ENCODE data around the gene CHD3.
A peak's percentile ranks its signal among the peaks of the same experiment; 100 is the strongest.

The CHD3 gene

DNA sequence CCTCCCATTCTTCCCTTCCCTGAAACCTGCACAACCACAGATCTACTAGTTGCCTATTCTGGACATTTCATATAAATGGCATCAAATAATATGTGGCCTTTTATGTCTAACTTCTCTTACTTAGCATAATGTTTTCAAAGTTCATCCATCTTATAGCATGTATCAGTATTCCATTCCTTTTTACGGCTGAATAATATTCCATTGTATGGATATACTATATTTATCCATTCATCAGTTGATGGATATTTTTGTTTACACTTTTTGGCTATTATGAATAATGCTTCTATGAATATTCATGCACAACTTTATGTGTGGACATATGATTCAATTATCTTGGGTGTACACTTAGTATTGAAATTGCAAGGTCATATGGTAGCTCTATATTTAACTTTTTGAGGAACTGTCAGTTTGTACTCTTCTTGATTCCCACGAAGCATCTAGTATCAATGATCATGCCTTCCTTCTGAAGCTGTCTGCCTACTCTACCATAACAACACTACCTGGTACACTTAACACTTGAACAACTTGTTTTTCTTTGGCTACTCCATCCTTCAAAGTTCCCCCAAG, 12.7 kb upstream of the CHD3 start:
- FAIRE-seq, result no peak

DNA sequence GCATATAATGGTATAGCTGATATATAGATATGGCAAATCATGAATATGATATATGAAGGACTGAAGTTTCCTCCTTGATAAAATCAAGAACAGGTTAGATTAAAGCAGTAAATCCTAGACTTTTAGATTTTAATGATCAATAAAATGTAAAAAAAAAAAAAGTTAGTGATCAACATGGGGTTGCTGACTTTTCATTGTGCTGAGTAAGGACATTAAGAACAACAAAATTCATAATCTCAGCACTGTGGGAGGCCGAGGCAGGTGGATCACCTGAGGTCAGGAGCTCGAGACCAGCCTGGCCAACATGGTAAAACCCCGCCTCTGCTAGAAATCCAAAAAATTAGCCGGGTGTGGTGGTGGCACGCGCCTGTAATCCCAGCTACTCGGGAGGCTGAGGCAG, 10.4 kb upstream of the CHD3 start:
- FAIRE-seq, result peak; percentile 45

DNA sequence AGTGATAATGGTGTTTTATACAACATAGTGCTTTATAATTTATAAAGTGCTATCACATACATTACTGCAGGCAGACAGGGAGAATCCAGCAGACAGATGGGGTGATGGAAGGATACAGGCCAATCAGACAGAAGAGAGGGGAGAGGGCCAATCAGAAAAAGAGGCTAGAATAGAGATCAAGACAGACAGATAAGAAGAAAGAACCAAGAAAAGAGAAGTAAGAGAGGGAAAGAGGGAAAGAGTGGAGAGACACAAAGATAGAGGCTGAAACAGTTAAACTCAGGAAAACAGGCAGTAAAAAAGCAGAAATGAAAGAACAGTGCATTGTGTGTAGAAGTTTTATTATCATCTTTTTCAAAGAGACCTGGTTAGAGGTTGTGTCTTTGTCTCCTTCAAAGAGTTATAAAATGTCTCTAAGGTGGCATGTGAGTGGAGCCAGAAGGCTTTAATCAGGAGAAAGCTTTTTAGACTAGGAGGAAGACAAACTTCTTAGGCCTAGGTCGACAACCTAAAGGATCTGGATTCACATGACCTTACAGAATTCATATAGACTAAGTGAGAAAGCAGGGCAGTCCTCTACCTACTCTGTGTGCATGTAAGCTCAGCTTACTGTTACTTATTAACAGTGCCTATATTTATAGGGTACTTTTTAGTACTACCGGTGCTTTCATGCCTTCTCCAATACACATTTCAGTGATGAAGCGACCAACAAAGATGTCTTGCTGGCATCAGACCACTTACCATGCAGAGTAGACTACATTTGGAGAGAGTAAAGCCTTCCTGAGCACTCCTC, 8.3 kb upstream of the CHD3 start:
- no peak for FAIRE-seq

DNA sequence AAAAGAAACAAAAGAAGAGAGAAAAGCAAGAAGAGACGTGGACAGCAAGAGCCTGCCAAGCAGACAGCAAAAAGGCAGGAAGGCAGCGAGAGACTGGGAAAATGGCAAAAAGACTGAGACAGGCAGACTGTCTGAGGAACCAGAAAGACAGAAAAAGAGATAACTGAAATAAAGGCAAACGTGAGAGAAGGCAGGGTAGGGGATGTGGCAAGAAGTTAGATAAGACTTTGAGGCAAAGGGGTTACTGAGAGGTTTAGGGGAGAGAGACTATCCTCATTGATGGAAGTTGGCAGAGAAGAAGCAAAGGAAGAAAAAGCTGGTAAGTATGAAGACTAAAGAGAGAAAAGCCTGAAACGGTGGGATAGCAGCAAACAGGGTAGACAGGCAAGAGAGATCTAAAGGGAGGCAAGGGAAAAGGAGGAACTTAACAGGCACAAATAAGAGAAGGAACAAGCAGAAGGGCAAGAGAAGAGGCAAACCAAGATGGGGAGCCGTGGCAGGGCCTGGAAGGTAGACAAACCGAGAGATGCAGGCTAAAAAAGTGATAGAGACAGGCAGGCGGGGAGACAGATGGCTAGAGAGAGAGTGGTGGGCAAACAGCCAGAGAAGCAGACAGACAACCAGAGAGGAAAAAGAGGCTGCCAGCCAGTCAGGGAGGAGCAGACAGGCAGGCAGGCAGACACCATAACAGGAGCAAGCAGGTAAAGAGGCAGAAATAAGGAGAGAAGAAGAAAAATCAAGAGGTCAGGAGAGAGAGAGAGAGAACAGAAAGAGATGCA, 7.1 kb upstream of the CHD3 start:
- FAIRE-seq, result no peak

DNA sequence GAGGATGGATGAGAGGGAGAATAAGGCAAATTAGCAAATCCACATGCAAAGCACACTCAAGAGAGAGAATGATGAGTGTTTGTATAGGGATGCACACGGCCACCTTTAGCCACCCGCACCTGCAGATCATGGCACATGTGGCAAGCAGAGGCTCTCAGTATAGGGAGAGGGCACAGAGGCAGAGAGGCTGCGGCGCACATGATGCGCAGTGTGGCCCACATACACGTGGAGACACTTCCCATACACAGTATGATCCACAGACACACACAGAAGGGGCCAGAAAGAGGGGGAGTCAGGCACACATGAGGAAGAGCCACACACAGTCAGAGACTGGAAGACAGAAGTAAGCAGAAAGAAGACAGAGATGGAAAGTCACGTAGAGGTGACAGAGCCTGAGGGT, 6.5 kb upstream of the CHD3 start:
- no peak for FAIRE-seq

DNA sequence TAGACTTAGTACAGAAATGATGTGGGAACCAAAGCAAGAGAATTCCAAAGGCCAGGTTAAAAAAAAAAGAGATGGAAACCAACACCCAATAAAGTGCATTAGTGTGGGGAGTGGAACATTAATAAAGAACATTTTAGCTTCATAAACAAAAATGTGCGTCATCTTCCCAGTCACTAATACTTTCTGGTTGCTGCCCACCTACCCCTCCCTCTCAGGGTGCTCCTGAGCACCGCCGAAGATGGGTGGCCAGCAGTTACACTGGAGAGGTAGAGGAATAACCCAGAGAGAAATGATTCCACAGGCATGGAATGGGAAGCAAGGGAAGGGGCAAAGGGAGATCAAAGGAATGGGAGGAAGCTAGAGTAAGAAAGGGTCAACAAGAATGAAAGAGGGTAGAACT, 6.0 kb upstream of the CHD3 start:
- FAIRE-seq, result peak; percentile 64

DNA sequence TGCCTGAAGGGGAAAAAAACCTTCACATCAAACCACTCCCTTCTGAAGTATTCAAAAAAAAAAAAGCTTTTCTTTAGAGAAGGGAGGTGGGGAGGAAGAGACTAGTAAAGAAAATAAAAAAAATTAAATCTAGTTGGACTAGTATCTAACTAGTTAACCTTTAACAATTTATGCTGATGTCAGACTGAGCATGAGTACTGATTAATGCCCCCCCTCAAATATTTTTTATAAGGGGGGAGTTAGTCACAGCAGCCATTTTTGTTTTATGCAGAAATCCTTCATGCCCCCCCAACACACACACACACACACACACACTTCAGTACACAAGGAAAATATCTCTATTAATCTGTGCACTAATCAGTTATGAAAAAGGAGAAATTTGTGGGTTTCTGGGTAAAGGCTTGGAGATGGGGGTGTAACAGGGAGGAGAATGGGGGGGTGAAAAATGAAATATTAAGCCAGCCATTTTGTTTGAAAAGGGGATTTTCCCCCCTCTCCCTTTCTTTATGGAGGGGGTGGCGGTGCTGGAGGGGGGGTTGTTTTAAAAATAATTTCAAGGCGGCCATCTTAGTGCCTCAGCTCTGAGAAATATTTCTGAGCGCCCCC, 4.7 kb upstream of the CHD3 start:
- peak; percentile 36 for FAIRE-seq

DNA sequence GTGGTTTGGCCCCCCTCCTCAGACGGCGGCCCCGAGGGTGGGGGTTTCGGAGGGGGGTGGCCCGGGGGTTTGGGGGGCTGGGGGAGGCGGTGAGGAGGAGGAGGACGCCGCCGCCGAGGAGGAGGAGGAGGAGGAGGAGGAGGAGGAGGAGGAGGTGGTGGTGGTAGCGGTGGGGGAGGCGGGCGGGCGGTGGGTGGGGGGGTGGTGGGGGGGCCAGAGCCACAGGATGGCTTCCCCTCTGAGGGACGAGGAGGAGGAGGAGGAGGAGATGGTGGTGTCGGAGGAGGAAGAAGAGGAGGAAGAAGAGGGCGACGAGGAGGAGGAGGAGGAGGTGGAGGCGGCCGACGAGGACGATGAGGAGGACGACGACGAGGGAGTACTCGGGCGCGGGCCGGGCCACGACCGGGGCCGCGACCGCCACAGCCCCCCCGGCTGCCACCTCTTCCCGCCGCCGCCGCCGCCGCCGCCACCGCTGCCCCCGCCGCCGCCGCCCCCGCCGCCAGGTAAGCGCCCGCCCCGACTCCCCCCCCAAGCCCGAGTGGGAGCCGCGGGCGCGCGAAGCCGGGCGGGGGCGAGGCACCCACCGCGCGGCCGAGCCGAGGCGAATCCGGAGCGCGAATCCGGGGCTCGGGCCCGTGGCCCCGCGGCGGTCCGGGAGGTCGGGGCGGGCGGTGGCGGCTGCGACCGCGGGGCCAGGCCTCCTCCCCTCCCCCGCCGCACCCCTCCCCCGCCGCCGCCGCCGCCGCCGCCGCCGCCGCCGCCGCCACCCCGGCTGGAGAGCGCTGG, 3.8 kb upstream of the CHD3 start:
- FAIRE-seq, result no peak

DNA sequence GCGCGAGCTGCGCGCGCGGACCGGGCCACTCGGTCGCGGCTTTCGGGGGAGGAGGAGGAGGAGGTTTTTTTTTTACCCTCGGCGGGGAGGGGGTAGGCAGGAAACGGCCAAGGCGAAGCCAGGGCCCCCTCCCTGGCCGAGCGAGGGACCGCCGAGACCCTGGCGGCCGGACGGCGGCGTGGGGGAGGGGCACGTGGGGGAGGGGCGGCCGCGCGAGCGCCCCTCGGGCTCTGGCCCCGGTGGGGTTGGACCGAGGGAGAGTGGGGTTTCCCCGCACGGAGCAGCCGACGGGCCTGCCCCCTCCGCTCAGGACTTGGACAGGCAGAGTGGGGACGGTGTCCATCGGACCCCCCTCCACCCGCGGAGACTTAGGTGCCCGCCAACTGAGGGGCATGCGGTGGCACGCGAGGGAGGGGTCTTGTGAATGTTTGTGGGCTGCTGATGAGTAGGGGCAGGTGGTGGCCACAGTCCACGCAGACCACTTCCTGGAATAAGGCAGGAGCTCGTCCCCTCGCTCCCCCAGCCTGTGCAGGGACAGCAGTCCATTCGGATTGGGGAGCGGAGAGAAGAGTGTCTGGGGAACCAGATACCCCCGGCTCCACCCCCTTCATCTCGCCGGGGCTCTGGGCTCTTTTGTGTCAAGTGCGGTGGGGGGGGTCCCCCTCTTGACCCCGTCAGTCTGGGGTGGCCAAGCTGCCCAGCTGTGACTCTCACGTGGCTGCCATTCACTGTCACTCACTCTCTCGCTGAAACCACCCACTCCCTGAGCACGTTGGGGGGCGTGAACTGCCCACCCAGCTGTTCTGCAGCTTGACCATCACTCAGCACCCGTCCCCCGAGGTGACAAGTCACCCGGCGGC, 3.0 kb upstream of the CHD3 start:
- FAIRE-seq, result no peak

DNA sequence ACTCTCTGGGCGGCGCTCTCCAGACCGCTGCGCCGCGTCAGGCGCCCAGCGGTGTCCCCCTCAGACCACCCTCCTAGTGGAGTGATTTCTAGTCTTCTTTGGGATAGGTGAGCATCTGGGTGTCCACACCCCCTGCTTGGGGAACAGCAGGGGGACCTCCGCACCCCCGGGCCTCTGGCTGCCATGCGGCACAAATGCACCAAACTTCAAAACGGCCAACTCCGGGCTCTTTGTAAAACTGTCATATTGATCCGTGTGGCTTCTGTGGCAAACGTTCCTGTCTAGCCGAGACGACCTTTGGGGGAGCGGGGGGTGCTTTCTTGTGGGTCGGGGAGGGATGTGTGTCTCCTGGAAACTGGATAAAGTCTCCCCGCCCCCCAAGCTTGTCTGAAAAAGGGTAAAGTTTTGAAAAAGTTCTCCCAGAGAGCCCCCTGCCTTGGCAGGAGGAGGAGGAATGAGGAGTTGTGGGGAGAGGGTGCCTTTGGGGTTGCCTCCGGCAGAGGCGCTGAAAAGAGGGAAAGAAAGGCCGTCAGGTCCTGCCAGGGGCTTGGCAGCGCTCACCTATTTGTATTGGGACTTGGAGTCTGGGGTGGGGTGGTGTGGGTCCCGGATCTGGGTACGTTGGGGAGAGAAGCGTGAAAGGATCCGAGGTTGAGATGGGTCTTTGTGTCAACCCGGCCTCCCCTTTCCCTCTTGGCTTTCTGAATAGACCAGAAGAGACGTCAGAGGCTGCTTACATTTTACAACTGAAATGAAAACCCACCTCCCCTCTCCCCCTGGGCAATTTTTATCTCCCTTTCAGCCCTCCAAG, 2.2 kb upstream of the CHD3 start:
- no peak for FAIRE-seq

DNA sequence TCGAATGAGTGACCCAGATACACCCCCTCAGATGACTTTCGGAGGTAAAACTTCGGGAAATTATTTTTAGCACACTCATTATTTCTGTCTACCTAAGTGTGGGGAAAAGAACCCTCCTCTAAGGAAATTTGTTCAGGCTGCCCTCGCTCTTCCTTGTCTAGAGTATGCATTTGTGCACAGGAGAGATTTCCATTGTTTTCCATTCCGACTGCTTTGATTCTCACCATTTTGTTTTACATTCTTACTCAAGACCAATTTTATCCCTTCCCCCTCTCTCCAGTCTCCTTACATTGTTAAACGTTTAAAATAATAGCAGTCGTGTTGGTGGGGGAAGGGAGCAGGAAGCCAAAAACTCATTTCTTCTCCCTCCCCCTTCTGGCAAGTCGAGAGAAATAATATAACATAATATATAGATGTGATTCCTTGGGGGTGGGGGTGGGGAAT, 1.5 kb upstream of the CHD3 start:
- FAIRE-seq, result peak; percentile 66

DNA sequence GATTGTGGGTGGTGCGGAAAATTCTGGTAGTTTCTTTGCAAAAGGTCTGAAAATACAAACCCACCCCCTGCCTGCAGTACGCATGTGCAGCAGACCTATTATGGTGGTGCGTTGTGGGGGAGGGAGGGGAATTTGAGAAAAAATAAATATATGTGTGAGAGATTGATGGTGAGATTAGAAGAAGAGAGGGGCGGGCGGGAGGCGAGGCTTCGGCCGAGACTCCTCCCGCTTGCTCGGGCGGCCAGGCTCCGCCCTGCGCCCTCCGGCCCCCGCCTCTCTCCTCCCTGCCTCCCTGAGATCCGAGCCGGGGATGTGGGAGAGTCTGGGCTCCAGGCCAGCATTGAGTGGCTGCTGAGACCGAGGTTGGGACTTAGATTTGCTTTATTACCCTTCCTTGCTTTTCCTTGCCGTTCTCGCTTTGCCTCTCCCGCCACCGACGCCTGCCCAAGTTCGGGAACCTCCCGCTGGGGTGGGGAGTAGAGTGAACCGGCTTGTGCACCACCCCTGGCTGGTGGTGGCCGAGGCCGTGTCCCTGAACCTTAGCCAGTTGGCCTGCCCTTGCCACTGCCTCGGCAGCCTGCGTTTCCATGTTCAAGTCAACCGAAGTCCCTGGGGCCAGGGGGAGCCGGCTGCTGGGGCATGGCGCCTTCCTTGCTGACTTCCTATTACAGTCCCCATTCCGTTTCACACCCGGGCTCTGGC, 956 bp upstream of the CHD3 start:
- no peak for FAIRE-seq

DNA sequence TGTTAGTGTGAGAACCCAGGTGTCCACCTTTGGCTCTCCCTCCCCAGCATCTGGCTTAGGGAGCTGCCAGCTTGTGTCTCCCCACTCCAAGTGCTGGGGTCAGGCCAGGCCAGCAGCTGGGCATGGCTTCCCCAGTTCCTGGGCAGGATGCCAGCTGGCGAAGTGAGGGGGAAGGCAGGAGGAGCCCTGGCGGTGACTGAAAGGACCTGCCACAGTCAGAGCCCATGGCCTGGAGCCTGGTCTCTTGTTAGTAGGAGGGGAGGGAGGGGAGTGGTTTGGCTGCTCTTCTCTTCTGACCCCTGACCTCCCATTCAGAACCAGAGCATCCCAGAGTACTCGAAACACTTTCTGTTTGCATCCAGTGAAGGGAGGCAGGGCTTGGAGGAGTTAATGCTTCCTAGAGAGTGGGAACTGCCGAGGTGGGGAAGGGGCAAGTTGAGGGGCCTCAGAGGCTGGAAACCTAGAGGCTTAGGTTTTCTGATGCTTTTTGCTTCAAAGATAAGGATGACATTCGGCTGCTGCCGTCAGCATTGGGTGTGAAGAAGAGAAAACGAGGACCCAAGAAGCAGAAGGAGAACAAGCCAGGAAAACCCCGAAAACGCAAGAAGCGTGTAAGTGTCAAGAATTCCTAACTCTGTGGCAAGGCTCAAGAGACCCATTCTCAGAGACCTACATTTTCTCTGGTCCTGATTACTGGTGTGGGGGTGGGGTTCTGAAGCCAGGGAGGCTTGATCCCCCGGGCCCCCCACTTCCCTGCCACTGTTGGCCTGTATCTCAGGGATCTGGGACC, 772 bp downstream of the CHD3 start:
- FAIRE-seq, result peak; percentile 87

DNA sequence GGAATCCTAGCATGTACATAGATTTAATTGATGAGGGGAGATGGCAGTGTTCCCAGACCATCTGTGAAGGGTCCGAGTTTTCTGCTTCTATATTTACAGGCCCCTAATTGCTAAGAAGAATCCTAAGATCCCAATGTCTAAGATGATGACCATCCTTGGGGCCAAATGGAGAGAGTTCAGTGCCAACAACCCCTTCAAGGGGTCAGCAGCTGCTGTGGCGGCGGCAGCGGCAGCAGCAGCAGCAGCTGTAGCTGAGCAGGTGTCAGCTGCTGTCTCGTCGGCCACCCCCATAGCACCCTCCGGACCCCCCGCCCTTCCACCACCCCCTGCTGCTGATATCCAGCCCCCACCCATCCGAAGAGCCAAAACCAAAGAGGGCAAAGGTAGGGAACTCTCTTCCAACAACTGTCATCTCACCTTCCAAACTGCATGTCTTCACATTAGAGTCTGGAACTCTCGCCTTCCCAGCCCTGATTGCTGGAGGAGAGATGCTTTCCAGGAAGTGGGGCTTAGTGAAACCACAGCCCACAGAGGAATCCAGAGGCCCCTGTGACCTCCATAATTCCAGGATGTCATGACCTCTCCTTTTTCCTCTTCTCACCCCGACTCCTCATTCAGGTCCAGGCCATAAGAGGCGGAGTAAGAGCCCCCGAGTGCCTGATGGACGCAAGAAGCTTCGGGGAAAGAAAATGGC, 4.7 kb downstream of the CHD3 start:
- no peak for FAIRE-seq

DNA sequence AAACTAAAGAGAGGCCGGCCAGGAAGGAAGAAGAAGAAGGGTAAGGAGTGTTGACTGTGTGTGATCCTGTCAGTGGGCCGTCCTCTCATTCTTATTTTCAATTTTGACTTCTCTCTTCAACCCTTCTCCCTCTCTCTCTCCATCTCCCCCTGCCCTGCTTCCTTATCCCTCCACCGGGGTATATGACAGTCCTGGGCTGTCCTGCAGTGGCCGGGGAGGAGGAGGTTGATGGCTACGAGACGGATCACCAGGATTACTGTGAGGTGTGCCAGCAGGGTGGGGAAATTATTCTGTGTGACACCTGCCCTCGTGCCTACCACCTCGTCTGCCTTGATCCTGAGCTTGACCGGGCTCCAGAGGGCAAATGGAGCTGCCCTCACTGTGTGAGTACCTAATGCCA, 5.6 kb downstream of the CHD3 start:
- FAIRE-seq, result no peak

DNA sequence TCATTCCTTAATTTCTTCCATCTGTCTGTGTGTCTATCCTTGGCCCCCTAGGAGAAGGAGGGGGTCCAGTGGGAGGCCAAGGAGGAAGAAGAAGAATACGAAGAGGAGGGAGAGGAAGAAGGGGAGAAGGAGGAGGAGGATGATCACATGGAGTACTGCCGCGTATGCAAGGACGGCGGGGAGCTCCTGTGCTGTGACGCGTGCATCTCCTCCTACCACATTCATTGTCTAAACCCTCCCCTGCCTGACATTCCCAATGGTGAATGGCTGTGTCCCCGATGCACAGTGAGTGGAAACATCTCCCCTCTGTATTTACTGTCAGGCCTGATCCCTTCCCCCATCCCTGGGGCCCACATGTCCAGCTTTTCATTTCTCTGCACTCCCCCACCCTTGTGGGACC, 6.3 kb downstream of the CHD3 start:
- FAIRE-seq, result no peak

DNA sequence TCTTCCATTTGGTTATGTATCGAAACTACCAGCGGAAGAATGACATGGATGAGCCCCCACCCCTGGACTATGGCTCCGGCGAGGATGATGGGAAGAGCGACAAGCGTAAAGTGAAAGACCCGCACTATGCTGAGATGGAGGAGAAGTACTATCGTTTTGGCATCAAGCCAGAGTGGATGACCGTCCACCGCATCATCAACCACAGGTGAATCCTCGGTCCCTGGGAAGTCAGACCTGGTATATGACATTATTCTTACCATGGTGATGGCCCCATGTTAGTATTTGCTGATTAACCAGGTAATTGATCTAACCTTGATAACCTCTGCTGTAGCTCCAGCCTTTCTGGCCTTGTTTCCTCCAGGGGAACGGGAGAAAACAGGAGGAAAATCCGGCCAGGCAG, 8.5 kb downstream of the CHD3 start:
- FAIRE-seq, result no peak

DNA sequence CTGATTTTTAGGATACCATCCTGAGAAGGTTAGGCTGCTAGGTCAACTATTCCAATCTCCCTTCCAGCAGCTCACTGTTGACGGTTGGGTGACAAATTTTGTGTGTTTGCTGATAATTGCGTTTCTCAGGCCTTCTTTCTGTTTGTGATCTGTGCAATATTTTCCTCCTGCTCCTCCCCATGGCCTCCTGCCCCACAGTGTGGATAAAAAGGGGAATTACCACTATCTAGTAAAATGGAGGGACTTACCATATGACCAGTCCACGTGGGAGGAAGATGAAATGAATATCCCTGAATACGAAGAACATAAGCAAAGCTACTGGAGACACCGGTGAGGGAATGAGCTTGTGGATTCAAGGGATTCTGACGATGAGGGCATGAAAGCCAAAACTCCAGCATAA, 9.2 kb downstream of the CHD3 start:
- FAIRE-seq, result peak; percentile 83

Data from islet of Langerhans (tissue), 1 donor.